ENCODE data around the gene PEMT.

DNA sequence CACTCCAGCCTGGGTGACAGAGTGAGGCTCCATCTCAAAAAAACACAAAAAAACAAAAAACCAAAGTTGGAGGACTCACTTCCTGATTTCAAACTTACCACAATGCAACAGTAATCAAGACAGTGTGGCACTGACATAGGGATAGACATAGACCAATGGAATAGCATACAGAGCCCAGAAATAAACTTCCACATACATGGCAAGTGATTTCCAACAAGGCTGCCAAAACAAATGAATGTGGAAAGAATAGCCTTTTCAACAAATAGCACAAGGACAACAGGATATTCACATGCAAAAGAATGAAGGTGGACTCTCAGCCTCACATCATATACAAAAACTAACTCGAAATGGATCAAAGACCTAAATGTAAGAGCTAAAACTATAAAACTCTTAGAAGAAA lies 58.5 kb downstream of the PEMT start:
- TF ChIP-seq, protein P1, sequence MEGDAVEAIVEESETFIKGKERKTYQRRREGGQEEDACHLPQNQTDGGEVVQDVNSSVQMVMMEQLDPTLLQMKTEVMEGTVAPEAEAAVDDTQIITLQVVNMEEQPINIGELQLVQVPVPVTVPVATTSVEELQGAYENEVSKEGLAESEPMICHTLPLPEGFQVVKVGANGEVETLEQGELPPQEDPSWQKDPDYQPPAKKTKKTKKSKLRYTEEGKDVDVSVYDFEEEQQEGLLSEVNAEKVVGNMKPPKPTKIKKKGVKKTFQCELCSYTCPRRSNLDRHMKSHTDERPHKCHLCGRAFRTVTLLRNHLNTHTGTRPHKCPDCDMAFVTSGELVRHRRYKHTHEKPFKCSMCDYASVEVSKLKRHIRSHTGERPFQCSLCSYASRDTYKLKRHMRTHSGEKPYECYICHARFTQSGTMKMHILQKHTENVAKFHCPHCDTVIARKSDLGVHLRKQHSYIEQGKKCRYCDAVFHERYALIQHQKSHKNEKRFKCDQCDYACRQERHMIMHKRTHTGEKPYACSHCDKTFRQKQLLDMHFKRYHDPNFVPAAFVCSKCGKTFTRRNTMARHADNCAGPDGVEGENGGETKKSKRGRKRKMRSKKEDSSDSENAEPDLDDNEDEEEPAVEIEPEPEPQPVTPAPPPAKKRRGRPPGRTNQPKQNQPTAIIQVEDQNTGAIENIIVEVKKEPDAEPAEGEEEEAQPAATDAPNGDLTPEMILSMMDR (conservative IDR thresholded peaks at IDR 0.05; ENCODE audit: low read depth, low read length) = no peak
- TF ChIP-seq EZH2 (IDR thresholded peaks at IDR 0.05; ENCODE audit: borderline replicate concordance, low read depth, low read length, poor library complexity, severe bottlenecking) = no peak

Measured in A673 (cell line).